Nephron progenitor cell (in vitro differentiated cells): ENCODE measurements around the gene RIPPLY2.
A peak's percentile ranks its signal among the peaks of the same experiment; 100 is the strongest.

Experiments
- DNase-seq: peaks from one replicate; pipeline ENCODE4 v3.0.0; 2021
- H3K27ac Mint-ChIP-seq: 2 replicates; pipeline ENCODE4 v1.8.0; 2021; ENCODE audit warnings: mild to moderate bottlenecking, moderate library complexity, mixed read lengths
- H3K27me3 Mint-ChIP-seq: 2 replicates; pipeline ENCODE4 v1.8.0; 2021; ENCODE audit warnings: mild to moderate bottlenecking, low read depth, mixed read lengths; ENCODE audit not compliant: poor library complexity
- H3K36me3 Mint-ChIP-seq: 2 replicates; pipeline ENCODE4 v1.8.0; 2021; ENCODE audit warnings: low read depth, mixed read lengths
- H3K4me1 Mint-ChIP-seq: 2 replicates; pipeline ENCODE4 v1.8.0; 2021; ENCODE audit warnings: mixed read lengths
- H3K4me3 Mint-ChIP-seq: 2 replicates; pipeline ENCODE4 v1.8.0; 2021; ENCODE audit warnings: mild to moderate bottlenecking, moderate library complexity, mixed read lengths
- H3K9me3 Mint-ChIP-seq: 2 replicates; pipeline ENCODE4 v1.8.0; 2021; ENCODE audit warnings: mild to moderate bottlenecking, moderate library complexity, mixed read lengths
- TF ChIP-seq, protein P1 (sequence below): fragments of 200-600 bp; sonication (generic); IDR thresholded peaks from 2 replicates; pipeline ENCODE4 v1.5.0; 2021; ENCODE audit warnings: antibody characterized with exemption

Gene RIPPLY2

DNA sequence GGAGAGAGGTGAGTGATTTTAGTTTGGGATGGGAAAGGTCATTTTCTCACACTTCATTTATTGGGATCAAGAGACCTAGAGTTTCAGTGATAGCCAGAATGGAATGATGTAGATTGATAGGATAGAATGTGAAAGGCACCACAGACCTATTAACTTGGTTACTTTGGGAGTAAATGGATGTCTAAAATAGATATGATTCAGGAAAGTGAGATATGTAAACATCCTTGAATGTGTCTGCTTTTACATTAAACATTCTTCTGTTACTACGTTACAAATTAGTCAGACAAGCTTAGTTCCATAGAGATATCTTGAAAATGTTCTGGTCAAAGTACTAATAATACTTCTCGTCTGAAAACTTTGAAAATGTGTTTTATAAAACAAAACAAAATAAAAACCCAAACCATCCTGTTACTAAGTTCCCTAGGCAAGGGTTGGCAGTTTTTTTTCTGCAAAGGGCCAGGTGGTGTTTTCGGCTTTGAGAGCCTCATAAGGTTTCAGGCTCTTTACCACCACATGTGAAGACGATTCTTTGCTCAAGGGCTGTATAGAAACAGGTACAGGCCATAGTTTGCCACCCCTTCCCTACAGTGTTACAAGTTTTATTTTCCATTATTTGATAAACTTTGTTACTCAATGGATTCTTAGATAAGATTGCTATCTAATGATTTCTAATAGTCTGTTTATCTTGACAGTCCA, 9.8 kb downstream of the RIPPLY2 start:
- Mint-ChIP-seq H3K27me3 (peaks cover 4% of the 10 kb centered on the region), H3K36me3 (peaks cover 34% of the 10 kb centered on the region), H3K4me3 (no peak overlapping the region), H3K27ac (no peak overlapping the region), H3K4me1 (peaks cover 16% of the 10 kb centered on the region), H3K9me3 (peaks cover 14% of the 10 kb centered on the region)
- TF ChIP-seq, protein P1, sequence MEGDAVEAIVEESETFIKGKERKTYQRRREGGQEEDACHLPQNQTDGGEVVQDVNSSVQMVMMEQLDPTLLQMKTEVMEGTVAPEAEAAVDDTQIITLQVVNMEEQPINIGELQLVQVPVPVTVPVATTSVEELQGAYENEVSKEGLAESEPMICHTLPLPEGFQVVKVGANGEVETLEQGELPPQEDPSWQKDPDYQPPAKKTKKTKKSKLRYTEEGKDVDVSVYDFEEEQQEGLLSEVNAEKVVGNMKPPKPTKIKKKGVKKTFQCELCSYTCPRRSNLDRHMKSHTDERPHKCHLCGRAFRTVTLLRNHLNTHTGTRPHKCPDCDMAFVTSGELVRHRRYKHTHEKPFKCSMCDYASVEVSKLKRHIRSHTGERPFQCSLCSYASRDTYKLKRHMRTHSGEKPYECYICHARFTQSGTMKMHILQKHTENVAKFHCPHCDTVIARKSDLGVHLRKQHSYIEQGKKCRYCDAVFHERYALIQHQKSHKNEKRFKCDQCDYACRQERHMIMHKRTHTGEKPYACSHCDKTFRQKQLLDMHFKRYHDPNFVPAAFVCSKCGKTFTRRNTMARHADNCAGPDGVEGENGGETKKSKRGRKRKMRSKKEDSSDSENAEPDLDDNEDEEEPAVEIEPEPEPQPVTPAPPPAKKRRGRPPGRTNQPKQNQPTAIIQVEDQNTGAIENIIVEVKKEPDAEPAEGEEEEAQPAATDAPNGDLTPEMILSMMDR, result no peak
- no peak for DNase-seq

DNA sequence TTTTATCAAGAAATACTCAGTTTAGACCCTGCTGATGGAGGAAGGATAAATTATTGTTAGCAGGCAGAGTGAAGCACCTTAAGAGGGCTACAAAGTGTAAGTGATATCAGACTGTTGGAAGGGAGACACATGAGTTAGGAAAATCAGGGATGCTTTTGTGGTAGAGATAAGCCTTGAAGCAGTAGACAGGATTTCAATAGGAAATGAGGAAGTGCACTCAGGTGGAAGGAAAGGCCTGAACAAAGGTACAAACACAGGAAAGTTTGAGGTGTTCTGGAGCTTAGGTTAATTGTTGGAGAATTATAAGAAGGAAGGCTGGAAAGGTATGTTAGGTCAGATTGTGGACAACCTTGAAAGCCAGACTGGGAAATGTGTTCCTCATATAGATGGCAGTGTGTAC, 13.9 kb downstream of the RIPPLY2 start:
- Mint-ChIP-seq H3K27ac (no peak overlapping the region), H3K36me3 (peaks cover 56% of the 10 kb centered on the region), H3K4me3 (no peak overlapping the region), H3K4me1 (no peaks in the 10 kb centered on the region), H3K9me3 (peaks cover 22% of the 10 kb centered on the region), H3K27me3 (peaks cover 2% of the 10 kb centered on the region)
- TF ChIP-seq, protein P1, result no peak
- DNase-seq, result no peak

DNA sequence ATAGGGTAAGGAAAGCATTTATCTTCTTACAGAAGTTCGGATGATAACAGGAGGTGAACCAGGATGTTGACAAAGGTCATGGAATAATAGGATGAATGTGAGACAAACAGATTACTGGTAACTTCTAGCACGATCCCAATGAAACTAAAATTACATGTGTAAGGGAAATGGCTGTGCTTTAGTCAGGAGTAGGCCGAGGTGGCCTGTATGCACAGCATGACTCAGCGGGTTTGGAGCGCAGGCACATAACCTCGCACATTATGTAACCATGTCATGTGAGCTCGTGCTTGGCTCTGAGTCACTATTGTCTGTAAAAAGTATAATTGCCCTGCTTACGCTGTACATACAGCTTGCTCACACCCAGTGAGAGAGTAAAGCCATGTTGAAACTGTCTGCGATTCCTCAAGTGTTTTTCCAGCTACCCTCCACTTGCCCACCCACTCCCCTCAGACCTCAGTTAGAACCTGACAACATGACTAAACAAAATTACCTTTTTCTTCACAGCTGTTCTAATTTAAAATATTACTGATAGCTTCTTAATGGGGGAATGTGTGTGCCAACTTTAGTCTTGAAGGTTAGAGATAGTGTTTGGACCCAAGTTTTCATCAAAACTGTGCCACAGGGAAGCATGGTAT, 14.5 kb downstream of the RIPPLY2 start:
- H3K4me3 Mint-ChIP-seq, result no peak overlapping the region
- peaks cover 22% of the 10 kb centered on the region for H3K9me3 Mint-ChIP-seq
- TF ChIP-seq, protein P1, result no peak
- peaks cover 56% of the 10 kb centered on the region for H3K36me3 Mint-ChIP-seq
- peak; percentile 12 for DNase-seq
- H3K4me1 Mint-ChIP-seq, result no peaks in the 10 kb centered on the region
- H3K27ac Mint-ChIP-seq, result no peak overlapping the region
- H3K27me3 Mint-ChIP-seq, result peaks cover 2% of the 10 kb centered on the region

DNA sequence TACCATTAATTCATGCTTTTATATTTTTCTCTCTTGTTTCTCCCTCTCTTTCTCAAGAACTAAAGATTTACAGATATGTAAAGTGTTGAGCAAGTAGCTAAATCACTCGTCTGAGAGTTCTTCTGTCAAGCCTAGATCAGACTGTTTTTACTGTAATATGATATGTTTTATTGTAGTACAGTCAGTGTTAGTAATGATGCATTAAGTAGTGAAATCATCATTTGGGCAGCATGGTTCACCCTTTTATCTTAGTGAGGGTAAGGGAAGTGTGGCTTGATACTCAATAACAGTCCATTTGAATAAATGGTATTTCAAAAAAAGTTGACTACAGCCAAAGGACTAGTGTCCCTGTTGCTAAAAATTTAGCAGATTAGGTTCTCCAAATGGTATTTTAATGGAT, 15.5 kb downstream of the RIPPLY2 start:
- Mint-ChIP-seq H3K27me3 (peaks cover 2% of the 10 kb centered on the region), H3K4me1 (no peaks in the 10 kb centered on the region), H3K4me3 (no peak overlapping the region), H3K27ac (no peak overlapping the region), H3K9me3 (peaks cover 22% of the 10 kb centered on the region), H3K36me3 (peaks cover 56% of the 10 kb centered on the region)
- TF ChIP-seq, protein P1, result no peak
- no peak for DNase-seq

DNA sequence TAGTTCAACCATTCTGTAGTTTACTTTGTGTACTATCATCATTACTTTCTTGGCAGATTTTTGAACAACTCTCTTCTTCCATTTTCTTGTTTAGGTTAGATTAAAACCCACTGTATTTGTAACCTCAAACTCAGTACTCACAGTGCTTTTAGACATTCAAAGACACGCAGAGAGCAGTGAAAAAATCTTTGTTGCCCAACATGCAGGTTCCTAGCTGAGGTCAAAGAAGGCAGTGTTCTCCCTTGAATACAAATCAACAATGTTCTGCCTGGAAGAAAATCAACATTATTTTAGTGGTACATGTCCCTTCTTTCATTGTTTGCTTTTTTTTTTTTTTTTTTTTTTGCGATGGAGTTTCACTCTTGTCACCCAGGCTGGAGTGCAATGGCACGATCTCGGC, 17.5 kb downstream of the RIPPLY2 start:
- DNase-seq, result no peak
- TF ChIP-seq, protein P1, result no peak
- Mint-ChIP-seq H3K27me3 (peaks cover 2% of the 10 kb centered on the region), H3K9me3 (peaks cover 22% of the 10 kb centered on the region), H3K4me3 (no peak overlapping the region), H3K27ac (no peak overlapping the region), H3K36me3 (peaks cover 45% of the 10 kb centered on the region), H3K4me1 (no peaks in the 10 kb centered on the region)
